Measurements from ENCODE around the gene LRRC57. TPM values are rescaled to one million over a fixed set of nuclear protein-coding genes. Genes with fewer than 3 reads are reported as not detected.

Gene LRRC57
- 10 to 100 TPM; 13.9 to 15.3 TPM for total RNA-seq

GRCh38 chr15:42548249-42549031, at the start of gene LRRC57, which contains the start of gene HAUS2:
TSS of gene LRRC57 (minus strand) at chr15:42548793. CDS start at chr15:42548434, 359 bp downstream.
TSS of gene HAUS2 (plus strand) at chr15:42548838. CDS start at chr15:42548873, 35 bp downstream.
- H3K9me3 ChIP-seq, result no peaks in the 10 kb centered on the region

DNA sequence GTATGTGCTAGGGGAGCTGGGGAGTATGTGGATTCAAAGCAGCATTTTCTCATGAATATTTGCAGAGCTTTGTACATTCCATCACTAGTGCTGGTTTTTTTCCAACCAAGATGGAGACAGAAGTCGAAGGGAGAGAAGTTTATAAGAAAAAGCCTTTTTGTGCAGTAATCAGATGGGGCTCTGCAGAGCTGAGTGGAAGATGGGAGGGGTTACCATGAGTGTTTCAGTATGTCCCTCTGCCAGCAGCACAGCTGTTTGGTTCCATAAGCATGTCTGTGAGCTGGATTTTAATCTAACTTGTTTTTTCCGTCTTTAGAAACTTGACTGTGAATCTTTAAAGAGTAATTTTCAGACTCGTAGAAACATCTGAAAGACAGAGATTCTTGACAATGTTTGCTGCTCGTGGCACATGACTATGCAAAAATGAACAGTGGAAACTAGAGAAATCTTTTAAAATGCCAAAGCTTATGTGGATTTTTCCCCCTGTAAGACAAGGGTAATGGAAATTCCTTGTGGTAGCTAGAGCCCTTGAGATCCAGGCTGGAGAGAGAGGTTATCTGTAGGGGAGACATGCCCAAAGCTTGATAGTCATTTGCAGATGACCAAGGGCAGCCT, 47.1 kb upstream of the LRRC57 start:
- DNase-seq (ENCODE audit: low spot score) (no peak), ATAC-seq (ENCODE audit: insufficient number of reproducible peaks, low FRiP score, low read depth) (no peak)
- TF ChIP-seq, protein P1, sequence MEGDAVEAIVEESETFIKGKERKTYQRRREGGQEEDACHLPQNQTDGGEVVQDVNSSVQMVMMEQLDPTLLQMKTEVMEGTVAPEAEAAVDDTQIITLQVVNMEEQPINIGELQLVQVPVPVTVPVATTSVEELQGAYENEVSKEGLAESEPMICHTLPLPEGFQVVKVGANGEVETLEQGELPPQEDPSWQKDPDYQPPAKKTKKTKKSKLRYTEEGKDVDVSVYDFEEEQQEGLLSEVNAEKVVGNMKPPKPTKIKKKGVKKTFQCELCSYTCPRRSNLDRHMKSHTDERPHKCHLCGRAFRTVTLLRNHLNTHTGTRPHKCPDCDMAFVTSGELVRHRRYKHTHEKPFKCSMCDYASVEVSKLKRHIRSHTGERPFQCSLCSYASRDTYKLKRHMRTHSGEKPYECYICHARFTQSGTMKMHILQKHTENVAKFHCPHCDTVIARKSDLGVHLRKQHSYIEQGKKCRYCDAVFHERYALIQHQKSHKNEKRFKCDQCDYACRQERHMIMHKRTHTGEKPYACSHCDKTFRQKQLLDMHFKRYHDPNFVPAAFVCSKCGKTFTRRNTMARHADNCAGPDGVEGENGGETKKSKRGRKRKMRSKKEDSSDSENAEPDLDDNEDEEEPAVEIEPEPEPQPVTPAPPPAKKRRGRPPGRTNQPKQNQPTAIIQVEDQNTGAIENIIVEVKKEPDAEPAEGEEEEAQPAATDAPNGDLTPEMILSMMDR (IDR thresholded peaks at IDR 0.05), result no peak
- H3K4me3 ChIP-seq, result no peak overlapping the region
- H3K9me3 ChIP-seq, result no peaks in the 10 kb centered on the region
- H3K27ac ChIP-seq, result peak overlapping the region; percentile 9 to 33
- no peaks in the 10 kb centered on the region for H3K36me3 ChIP-seq
- no peaks in the 10 kb centered on the region for H3K27me3 ChIP-seq (replicated peaks; ENCODE audit: insufficient read depth)
- peaks cover 17 to 78% of the 10 kb centered on the region in 2 donors for H3K4me1 ChIP-seq (ENCODE audit: control insufficient read depth in 1 of 2, low read depth in 2 of 2)

More at GRCh38 chr15:42548249-42549031, at the start of gene LRRC57, which contains the start of gene HAUS2:
- Histone ChIP-seq H3K27ac (peak within 1 kb of the TSS; percentile 91 to 94), H3K4me1 (ENCODE audit: control insufficient read depth in 1 of 2, low read depth in 2 of 2) (peaks cover 13 to 25% of the 10 kb centered on the region in 2 donors), H3K36me3 (no peaks in the 10 kb centered on the region), H3K27me3 (replicated peaks; ENCODE audit: insufficient read depth) (no peaks in the 10 kb centered on the region), H3K4me3 (peak within 1 kb of the TSS; percentile 95)
- no peak for DNase-seq (ENCODE audit: low spot score)
- TF ChIP-seq, protein P1 (IDR thresholded peaks at IDR 0.05), result no peak
- ATAC-seq (ENCODE audit: insufficient number of reproducible peaks, low FRiP score, low read depth), result peak; percentile 89

- no peaks in the 10 kb centered on the region for H3K9me3 ChIP-seq
- TF ChIP-seq, protein P1 (IDR thresholded peaks at IDR 0.05), result no peak
- H3K4me3 ChIP-seq, result no peak overlapping the region
- no peaks in the 10 kb centered on the region for H3K36me3 ChIP-seq
- H3K4me1 ChIP-seq (ENCODE audit: control insufficient read depth in 1 of 2, low read depth in 2 of 2), result peaks cover 17 to 66% of the 10 kb centered on the region in 2 donors
- peak overlapping the region; percentile 48 to 79 for H3K27ac ChIP-seq
- no peaks in the 10 kb centered on the region for H3K27me3 ChIP-seq (replicated peaks; ENCODE audit: insufficient read depth)
- ATAC-seq (ENCODE audit: insufficient number of reproducible peaks, low FRiP score, low read depth), result no peak
- DNase-seq (ENCODE audit: low spot score), result no peak
These were observed 45.5 kb upstream of the LRRC57 start for GRCh38 chr15:42594095-42594494.

- H3K27ac ChIP-seq, result peak overlapping the region; percentile 48 to 79
- no peaks in the 10 kb centered on the region for H3K36me3 ChIP-seq
- H3K27me3 ChIP-seq (replicated peaks; ENCODE audit: insufficient read depth), result no peaks in the 10 kb centered on the region
- no peaks in the 10 kb centered on the region for H3K9me3 ChIP-seq
- peaks cover 17 to 62% of the 10 kb centered on the region in 2 donors for H3K4me1 ChIP-seq (ENCODE audit: control insufficient read depth in 1 of 2, low read depth in 2 of 2)
- TF ChIP-seq, protein P1 (IDR thresholded peaks at IDR 0.05), result no peak
- ATAC-seq (ENCODE audit: insufficient number of reproducible peaks, low FRiP score, low read depth), result peak; percentile 71
- DNase-seq (ENCODE audit: low spot score), result no peak
- peak overlapping the region; percentile 45 for H3K4me3 ChIP-seq
These were observed 44.5 kb upstream of the LRRC57 start for GRCh38 chr15:42593143-42593542.

GRCh38 chr15:42592716-42593115, 44.1 kb upstream of the LRRC57 start:
- no peaks in the 10 kb centered on the region for H3K27me3 ChIP-seq (replicated peaks; ENCODE audit: insufficient read depth)
- DNase-seq (ENCODE audit: low spot score) (no peak), ATAC-seq (ENCODE audit: insufficient number of reproducible peaks, low FRiP score, low read depth) (no peak)
- peak overlapping the region; percentile 48 to 79 for H3K27ac ChIP-seq
- H3K9me3 ChIP-seq, result no peaks in the 10 kb centered on the region
- no peaks in the 10 kb centered on the region for H3K36me3 ChIP-seq
- H3K4me3 ChIP-seq, result peak overlapping the region; percentile 45
- peaks cover 17 to 62% of the 10 kb centered on the region in 2 donors for H3K4me1 ChIP-seq (ENCODE audit: control insufficient read depth in 1 of 2, low read depth in 2 of 2)
- TF ChIP-seq, protein P1 (IDR thresholded peaks at IDR 0.05), result no peak
